Left ventricle myocardium inferior (tissue), 1 donor: Measurements from ENCODE around the gene LEKR1. TPM values are rescaled to one million over a fixed set of nuclear protein-coding genes. Genes with fewer than 3 reads are reported as not detected.

Source experiments
- DNase-seq: peaks from one replicate; pipeline ENCODE4 v3.0.0-alpha.2; 2020
- H3K27ac ChIP-seq: fragments of 200-600 bp; replicated peaks from 2 replicates; pipeline ENCODE4 v1.8.0; 2021
- H3K27me3 ChIP-seq: fragments of 200-600 bp; 2 replicates; pipeline ENCODE4 v1.8.0; 2021; ENCODE audit warnings: low read depth
- H3K36me3 ChIP-seq: fragments of 200-600 bp; 2 replicates; pipeline ENCODE4 v1.8.0; 2021
- H3K4me1 ChIP-seq: fragments of 200-600 bp; 2 replicates; pipeline ENCODE4 v1.8.0; 2021
- H3K4me3 ChIP-seq: fragments of 200-600 bp; 2 replicates; pipeline ENCODE4 v1.8.0; 2021; ENCODE audit warnings: mild to moderate bottlenecking, moderate library complexity
- H3K9me3 ChIP-seq: fragments of 200-600 bp; replicated peaks from 2 replicates; pipeline ENCODE4 v1.8.0; 2021
- CTCF ChIP-seq: fragments of 200-600 bp; IDR thresholded peaks from 2 replicates; pipeline ENCODE4 v1.8.0; 2021; ENCODE audit warnings: antibody characterized with exemption, mild to moderate bottlenecking, borderline replicate concordance
- intact Hi-C: fragments of 100-400 bp; cut with micrococcal nuclease; formaldehyde crosslinking; loops from one replicate; pipeline ENCODE4 v1.11.0; 2022
- total RNA-seq: library from RNA; stranded (reverse); fragmentation: NEBNext Ultra II Directional; extraction: Animal tissue kit (Norgen Biotek cat#: 25700); gene quantifications from one replicate; pipeline ENCODE4 v1.2.1, GENCODE V29; 2021
- donor health status: DM: no; HTN: yes; CAD: no; lungs with severe emphysema.

LEKR1 gene
- total RNA-seq, 1 donor from 2014 or later = 0.71 TPM

- DNase-seq = no peak
- H3K4me3 ChIP-seq = no peak overlapping the region
- no peak for TF ChIP-seq CTCF
- no peaks in the 10 kb centered on the region for H3K27me3 ChIP-seq
- intact Hi-C loops = no loop called here
- no peaks in the 10 kb centered on the region for H3K9me3 ChIP-seq
- H3K27ac ChIP-seq = no peak overlapping the region
- H3K36me3 ChIP-seq = no peaks in the 10 kb centered on the region
- H3K4me1 ChIP-seq = peaks cover 2% of the 10 kb centered on the region
Observed at GRCh38 chr3:157071744-157072525, 245.8 kb downstream of the LEKR1 start.

GRCh38 chr3:157073810-157074209 lies 247.7 kb downstream of the LEKR1 start:
- Histone ChIP-seq H3K36me3 (no peaks in the 10 kb centered on the region), H3K27ac (no peak overlapping the region), H3K4me3 (no peak overlapping the region), H3K27me3 (no peaks in the 10 kb centered on the region), H3K4me1 (peaks cover 14% of the 10 kb centered on the region), H3K9me3 (no peaks in the 10 kb centered on the region)
- DNase-seq = no peak
- intact Hi-C loops = no loop called here
- no peak for TF ChIP-seq CTCF

- no peaks in the 10 kb centered on the region for H3K9me3 ChIP-seq
- H3K36me3 ChIP-seq = no peaks in the 10 kb centered on the region
- no peak for TF ChIP-seq CTCF
- H3K4me3 ChIP-seq = no peak overlapping the region
- DNase-seq = no peak
- H3K4me1 ChIP-seq = peaks cover 14% of the 10 kb centered on the region
- no peak overlapping the region for H3K27ac ChIP-seq
- intact Hi-C loops = no loop called here
- H3K27me3 ChIP-seq = no peaks in the 10 kb centered on the region
Observed at GRCh38 chr3:157074490-157074889, 248.3 kb downstream of the LEKR1 start.

GRCh38 chr3:157074981-157075380 lies 248.8 kb downstream of the LEKR1 start:
- intact Hi-C loops = no loop called here
- H3K9me3 ChIP-seq = no peaks in the 10 kb centered on the region
- no peaks in the 10 kb centered on the region for H3K27me3 ChIP-seq

GRCh38 chr3:157075693-157076420 lies 249.7 kb downstream of the LEKR1 start:
- H3K4me3 ChIP-seq = no peak overlapping the region
- H3K36me3 ChIP-seq = no peaks in the 10 kb centered on the region
- intact Hi-C loops = no loop called here
- no peak for TF ChIP-seq CTCF
- H3K27me3 ChIP-seq = no peaks in the 10 kb centered on the region
- H3K27ac ChIP-seq = no peak overlapping the region
- H3K4me1 ChIP-seq = peaks cover 14% of the 10 kb centered on the region
- no peaks in the 10 kb centered on the region for H3K9me3 ChIP-seq
- no peak for DNase-seq

More at GRCh38 chr3:157074981-157075380, 248.8 kb downstream of the LEKR1 start:
- no peak for TF ChIP-seq CTCF
- Histone ChIP-seq H3K4me3 (no peak overlapping the region), H3K27ac (no peak overlapping the region), H3K4me1 (peaks cover 14% of the 10 kb centered on the region), H3K36me3 (no peaks in the 10 kb centered on the region)
- DNase-seq = no peak
